A673 (cell line): ENCODE results near the gene SUSD1. TPM values are rescaled to one million over a fixed set of nuclear protein-coding genes. Genes with fewer than 3 reads are reported as not detected.
A peak's percentile ranks its signal among the peaks of the same experiment; 100 is the strongest.

Source experiments
- BruUV-seq: library from RNA; stranded (reverse); fragments of 400-500 nt; replicated peaks from 2 replicates; lab custom pipeline; 2021; lab: Mats Ljungman, UMichigan
- CTCF ChIA-PET: fragments of 300-600 bp; sonication (Branson Sonifier 250); formaldehyde crosslinking; loops from one replicate; lab custom pipeline; 2022; ENCODE audit warnings: antibody characterized with exemption; lab: Charles Lee
- POLR2A ChIA-PET: fragments of 300-600 bp; sonication (Branson Sonifier 250); formaldehyde crosslinking; loops from one replicate; lab custom pipeline; 2022; ENCODE audit warnings: antibody characterized with exemption; ENCODE audit not compliant: low non-redundant PET; lab: Charles Lee
- DNase-seq: peaks from one replicate; pipeline ENCODE4 v3.0.0-alpha.2; 2015; ENCODE audit warnings: low spot score
- H3K27ac ChIP-seq: fragments of 200-600 bp; sonication (generic); 2 replicates; pipeline ENCODE4 v1.5.1; 2016; ENCODE audit warnings: mixed run types, low read depth, mild to moderate bottlenecking, mixed read lengths, antibody characterized with exemption, low read length; ENCODE audit not compliant: poor library complexity, severe bottlenecking
- H3K27me3 ChIP-seq: fragments of 200-600 bp; sonication (generic); replicated peaks from 2 replicates; pipeline ENCODE4 v1.6.1; 2017; ENCODE audit warnings: mixed run types, low read depth, mild to moderate bottlenecking, mixed read lengths, antibody characterized with exemption, low read length; ENCODE audit not compliant: insufficient read depth, poor library complexity
- H3K36me3 ChIP-seq: fragments of 200-600 bp; sonication (generic); 2 replicates; pipeline ENCODE4 v1.6.1; 2016; ENCODE audit warnings: mixed run types, mild to moderate bottlenecking, mixed read lengths, antibody characterized with exemption, low read length; ENCODE audit not compliant: insufficient read depth, poor library complexity, severe bottlenecking
- H3K4me1 ChIP-seq: fragments of 200-600 bp; sonication (generic); 2 replicates; pipeline ENCODE4 v1.6.1; 2017; ENCODE audit warnings: mixed run types, mild to moderate bottlenecking, mixed read lengths, antibody characterized with exemption, low read length; ENCODE audit not compliant: insufficient read depth, poor library complexity, severe bottlenecking
- H3K4me3 ChIP-seq: fragments of 200-600 bp; sonication (generic); 2 replicates; pipeline ENCODE4 v1.5.1; 2016; ENCODE audit warnings: low read depth, mixed run types, mild to moderate bottlenecking, mixed read lengths, low read length; ENCODE audit not compliant: poor library complexity, severe bottlenecking
- H3K9me3 ChIP-seq: fragments of 200-600 bp; sonication (generic); 2 replicates; pipeline ENCODE4 v1.6.1; 2016; ENCODE audit warnings: mixed run types, low read depth, mild to moderate bottlenecking, mixed read lengths, antibody characterized with exemption, low read length; ENCODE audit not compliant: poor library complexity, severe bottlenecking
- EZH2 ChIP-seq: fragments of 200-600 bp; sonication (generic); IDR thresholded peaks from 2 replicates; pipeline ENCODE4 v1.6.1; 2017; ENCODE audit warnings: borderline replicate concordance, low read depth, mild to moderate bottlenecking, mixed read lengths, antibody characterized with exemption, low read length; ENCODE audit not compliant: poor library complexity, severe bottlenecking
- intact Hi-C: fragments of 100-400 bp; cut with micrococcal nuclease; formaldehyde crosslinking; loops from one replicate; pipeline ENCODE4 v1.10.0; 2022; ENCODE audit not compliant: unreplicated experiment
- total RNA-seq: library from RNA; stranded (reverse); gene quantifications from 2 replicates; pipeline ENCODE4 v1.2.3, GENCODE V29; 2021
- TF ChIP-seq, protein P1 (sequence below): fragments of 300-800, 200-600 bp; sonication (generic); conservative IDR thresholded peaks from 2 replicates; pipeline ENCODE4 v1.5.1; 2017; ENCODE audit warnings: low read depth, mild to moderate bottlenecking, antibody characterized with exemption, low read length, moderate library complexity, mixed read lengths

Gene SUSD1
- total RNA-seq, 1 experiment from 2014 or later = 14.9 TPM

DNA sequence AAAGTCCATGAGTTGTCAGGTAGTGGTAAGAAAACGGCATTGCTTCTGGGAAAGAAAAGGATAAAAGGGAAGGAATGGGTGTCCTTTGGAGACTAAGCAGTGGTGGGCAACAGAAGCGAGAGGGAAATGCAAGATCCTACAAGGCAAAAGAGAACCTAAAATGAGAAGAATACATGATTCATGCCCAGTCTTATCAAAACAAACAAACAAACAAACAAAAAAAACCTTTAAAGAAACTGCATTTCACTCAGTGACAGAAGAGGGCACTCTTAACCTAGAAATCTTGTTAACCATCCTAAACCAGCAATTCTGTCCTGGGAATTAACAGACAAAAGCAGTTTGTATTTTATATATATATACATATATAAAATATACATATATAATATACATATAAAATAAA lies 88.5 kb downstream of the SUSD1 start:
- CTCF ChIA-PET = interaction anchor here (0.7 kb wide), 2 partner anchors 356 to 962 kb away, joined by 3 to 5 read pairs; no protein-coding TSS in a partner anchor
- DNase-seq = peak; percentile 32
- Histone ChIP-seq H3K27ac (no peak overlapping the region), H3K27me3 (no peaks in the 10 kb centered on the region), H3K4me1 (no peaks in the 10 kb centered on the region), H3K4me3 (no peak overlapping the region), H3K36me3 (no peaks in the 10 kb centered on the region), H3K9me3 (no peaks in the 10 kb centered on the region)
- intact Hi-C loops = loop anchor here (2.0 kb wide), 1 partner anchor 618 kb away; no protein-coding TSS in a partner anchor
- no TSS peak for BruUV-seq
- POLR2A ChIA-PET = no interaction called here
- TF ChIP-seq, protein P1, sequence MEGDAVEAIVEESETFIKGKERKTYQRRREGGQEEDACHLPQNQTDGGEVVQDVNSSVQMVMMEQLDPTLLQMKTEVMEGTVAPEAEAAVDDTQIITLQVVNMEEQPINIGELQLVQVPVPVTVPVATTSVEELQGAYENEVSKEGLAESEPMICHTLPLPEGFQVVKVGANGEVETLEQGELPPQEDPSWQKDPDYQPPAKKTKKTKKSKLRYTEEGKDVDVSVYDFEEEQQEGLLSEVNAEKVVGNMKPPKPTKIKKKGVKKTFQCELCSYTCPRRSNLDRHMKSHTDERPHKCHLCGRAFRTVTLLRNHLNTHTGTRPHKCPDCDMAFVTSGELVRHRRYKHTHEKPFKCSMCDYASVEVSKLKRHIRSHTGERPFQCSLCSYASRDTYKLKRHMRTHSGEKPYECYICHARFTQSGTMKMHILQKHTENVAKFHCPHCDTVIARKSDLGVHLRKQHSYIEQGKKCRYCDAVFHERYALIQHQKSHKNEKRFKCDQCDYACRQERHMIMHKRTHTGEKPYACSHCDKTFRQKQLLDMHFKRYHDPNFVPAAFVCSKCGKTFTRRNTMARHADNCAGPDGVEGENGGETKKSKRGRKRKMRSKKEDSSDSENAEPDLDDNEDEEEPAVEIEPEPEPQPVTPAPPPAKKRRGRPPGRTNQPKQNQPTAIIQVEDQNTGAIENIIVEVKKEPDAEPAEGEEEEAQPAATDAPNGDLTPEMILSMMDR = peak; percentile 73
- TF ChIP-seq EZH2 = no peak

- no TSS peak for BruUV-seq
- ChIA-PET CTCF (no interaction called here), POLR2A (interaction anchor here (0.6 kb wide), 1 partner anchor 63 kb away, joined by 5 read pairs; no protein-coding TSS in a partner anchor)
- H3K36me3 ChIP-seq = no peaks in the 10 kb centered on the region
- no peaks in the 10 kb centered on the region for H3K27me3 ChIP-seq
- DNase-seq = no peak
- H3K4me1 ChIP-seq = no peaks in the 10 kb centered on the region
- no peak overlapping the region for H3K27ac ChIP-seq
- TF ChIP-seq, protein P1 = no peak
- TF ChIP-seq EZH2 = no peak
- H3K9me3 ChIP-seq = no peaks in the 10 kb centered on the region
- no peak overlapping the region for H3K4me3 ChIP-seq
- intact Hi-C loops = no loop called here
These were observed 90.2 kb downstream of the SUSD1 start for GRCh38 chr9:112084907-112085306.

- no peaks in the 10 kb centered on the region for H3K36me3 ChIP-seq
- intact Hi-C loops = no loop called here
- H3K9me3 ChIP-seq = no peaks in the 10 kb centered on the region
- H3K27ac ChIP-seq = no peak overlapping the region
- POLR2A ChIA-PET = interaction anchor here (0.6 kb wide), 1 partner anchor 63 kb away, joined by 5 read pairs; no protein-coding TSS in a partner anchor
- H3K4me1 ChIP-seq = no peaks in the 10 kb centered on the region
- TF ChIP-seq, protein P1 = no peak
- no peak for TF ChIP-seq EZH2
- DNase-seq = no peak
- no peaks in the 10 kb centered on the region for H3K27me3 ChIP-seq
- no peak overlapping the region for H3K4me3 ChIP-seq
- no TSS peak for BruUV-seq
- CTCF ChIA-PET = no interaction called here
These were observed 90.8 kb downstream of the SUSD1 start for GRCh38 chr9:112084334-112084733.
